Astrocyte (in vitro differentiated cells and primary cell): Measurements from ENCODE around the gene KRTAP6-2.

ENCODE experiments used
- CTCF ChIP-seq: IDR thresholded peaks from 2 replicates; pipeline ENCODE4 v1.5.1; 2011; ENCODE audit warnings: low read depth, mild to moderate bottlenecking, inconsistent platforms, low read length, moderate library complexity; ENCODE audit not compliant: insufficient read depth
- EZH2 ChIP-seq: IDR thresholded peaks from 2 replicates; pipeline ENCODE4 v1.6.1; 2012; ENCODE audit warnings: mild to moderate bottlenecking, low read length, inconsistent platforms; ENCODE audit not compliant: insufficient read depth

GRCh38 chr21:30638686-30639085 is 40.0 kb upstream of the KRTAP6-2 start:
- TF ChIP-seq CTCF (no peak), EZH2 (no peak)
